GM12878 (cell line): ENCODE measurements around the gene KRT80. TPM values are rescaled to one million over a fixed set of nuclear protein-coding genes. Genes with fewer than 3 reads are reported as not detected.

Experiments used
- ATAC-seq: fragments of 200-7000 bp; cut with Tn5 transposase; 3 replicates; pipeline ENCODE4 v1.9.1; 2020; ENCODE audit warnings: mild to moderate bottlenecking, moderate library complexity
- BruUV-seq: library from RNA; stranded (reverse); fragments of 400-500 nt; replicated peaks from 2 replicates; lab custom pipeline; 2021; lab: Mats Ljungman, UMichigan
- CTCF ChIA-PET: fragments of 300-600 bp; sonication (Branson Sonifier 250); formaldehyde crosslinking; extraction: SDS; loops from one replicate; lab custom pipeline; 2021; ENCODE audit warnings: inconsistent platforms; lab: Yijun Ruan, JAX
- POLR2A ChIA-PET: fragments of 350-600 bp; formaldehyde crosslinking; extraction: SDS; loops from one replicate; lab custom pipeline; 2021; ENCODE audit warnings: inconsistent platforms; lab: Charles Lee
- RAD21 ChIA-PET: fragments of 300-600 bp; sonication (Branson Sonifier 250); formaldehyde crosslinking; loops from one replicate; lab custom pipeline; 2023; ENCODE audit warnings: antibody characterized with exemption; ENCODE audit not compliant: unreplicated experiment; lab: Charles Lee
- SMC1A ChIA-PET: fragments of 300-600 bp; sonication (Branson Sonifier 250); formaldehyde crosslinking; loops from one replicate; lab custom pipeline; 2023; ENCODE audit not compliant: unreplicated experiment, uncharacterized antibody; lab: Charles Lee
- DNase-seq: peaks from one replicate; pipeline ENCODE4 v3.0.0-alpha.2; 2011; ENCODE audit warnings: low read depth, low spot score
- FAIRE-seq: peaks from 3 replicates; lab custom pipeline; 2011; peaks lifted over from hg19 to GRCh38; lab: Jason Lieb, UNC
- H2AFZ ChIP-seq: 2 replicates; pipeline ENCODE4 v1.6.0; 2011; ENCODE audit warnings: low read depth, low read length, control low read depth; ENCODE audit not compliant: control insufficient read depth
- H3K27ac ChIP-seq: 2 replicates; pipeline ENCODE4 v1.5.1; 2011; ENCODE audit warnings: control low read depth; ENCODE audit not compliant: control insufficient read depth, insufficient read depth
- H3K27me3 ChIP-seq, 2 experiments: replicated peaks in 1 of 2; 2 replicates each; pipeline versions ENCODE4 v1.6.0 to v1.6.1; 2011; ENCODE audit warnings: low read length in 1 of 2; ENCODE audit not compliant: control insufficient read depth in 2 of 2, insufficient read depth in 2 of 2
- H3K36me3 ChIP-seq, 2 experiments: 2 replicates each; pipeline ENCODE4 v1.5.1; 2011; ENCODE audit warnings: low read length in 1 of 2; ENCODE audit not compliant: control insufficient read depth in 2 of 2, insufficient read depth in 2 of 2
- H3K4me1 ChIP-seq: 2 replicates; pipeline ENCODE4 v1.6.1; 2011; ENCODE audit warnings: mild to moderate bottlenecking, low read length, moderate library complexity, mixed read lengths; ENCODE audit not compliant: control insufficient read depth, insufficient read depth
- H3K4me2 ChIP-seq: 2 replicates; pipeline ENCODE4 v1.6.0; 2011; ENCODE audit warnings: control low read depth; ENCODE audit not compliant: control insufficient read depth, insufficient read depth
- H3K4me3 ChIP-seq: fragments of 200-600 bp; sonication (generic); 2 replicates; pipeline ENCODE4 v1.5.1; 2016
- H3K79me2 ChIP-seq: 2 replicates; pipeline ENCODE4 v1.6.0; 2011; ENCODE audit warnings: low read length; ENCODE audit not compliant: control insufficient read depth, insufficient read depth
- H3K9ac ChIP-seq: 2 replicates; pipeline ENCODE4 v1.8.0; 2011; ENCODE audit warnings: low read length, control low read depth, mixed read lengths; ENCODE audit not compliant: control insufficient read depth, insufficient read depth
- H3K9me3 ChIP-seq: replicated peaks from 3 replicates; pipeline ENCODE4 v1.5.1; 2011; ENCODE audit warnings: mild to moderate bottlenecking, low read length; ENCODE audit not compliant: control insufficient read depth, insufficient read depth
- H4K20me1 ChIP-seq: 2 replicates; pipeline ENCODE4 v1.6.0; 2011; ENCODE audit not compliant: control insufficient read depth, insufficient read depth
- BMI1 ChIP-seq: fragments of 450-650 bp; IDR thresholded peaks from 2 replicates; pipeline ENCODE4 v1.6.1; 2016; ENCODE audit warnings: mild to moderate bottlenecking, moderate library complexity, borderline replicate concordance
- BRCA1 ChIP-seq: IDR thresholded peaks from 2 replicates; pipeline ENCODE4 v1.6.1; 2011; ENCODE audit warnings: low read depth, low read length, improper control_type of control experiment
- ETV6 ChIP-seq, 2 experiments: fragments of 450-650 bp in 1 of 2; IDR thresholded peaks in 1 of 2; conservative IDR thresholded peaks in 1 of 2; 2 replicates each; pipeline ENCODE4 v1.6.1; 2014; ENCODE audit warnings: antibody characterized with exemption in 1 of 2, borderline replicate concordance in 1 of 2, low read depth in 1 of 2, mild to moderate bottlenecking in 1 of 2, moderate library complexity in 1 of 2
- FOXM1 ChIP-seq: IDR thresholded peaks from 2 replicates; pipeline ENCODE4 v1.6.1; 2012; ENCODE audit warnings: low read depth, mild to moderate bottlenecking, inconsistent platforms, low read length, moderate library complexity
- JUNB ChIP-seq: IDR thresholded peaks from 2 replicates; pipeline ENCODE4 v1.6.1; 2016; ENCODE audit warnings: antibody characterized with exemption, mild to moderate bottlenecking
- NFXL1 ChIP-seq: fragments of 450-650 bp; IDR thresholded peaks from 2 replicates; pipeline ENCODE4 v1.6.1; 2017; ENCODE audit warnings: antibody characterized with exemption, mild to moderate bottlenecking, borderline replicate concordance
- NFYA ChIP-seq: IDR thresholded peaks from 2 replicates; pipeline ENCODE4 v1.6.1; 2011; ENCODE audit warnings: low read depth, mild to moderate bottlenecking, low read length, improper control_type of control experiment, borderline replicate concordance
- PAX5 ChIP-seq: IDR thresholded peaks from 2 replicates; pipeline ENCODE4 v1.6.1; 2011; ENCODE audit warnings: low read depth, low read length, borderline replicate concordance
- PAX8 ChIP-seq: fragments of 450-650 bp; IDR thresholded peaks from 2 replicates; pipeline ENCODE4 v1.6.1; 2017; ENCODE audit warnings: mild to moderate bottlenecking, moderate library complexity
- POLR2AphosphoS2 ChIP-seq: IDR thresholded peaks from 2 replicates; pipeline ENCODE4 v1.6.1; 2011; ENCODE audit warnings: low read depth, mild to moderate bottlenecking, low read length, improper control_type of control experiment, moderate library complexity
- STAT1 ChIP-seq: fragments of 450-650 bp; conservative IDR thresholded peaks from 2 replicates; pipeline ENCODE4 v1.6.1; 2014; ENCODE audit warnings: antibody characterized with exemption, mild to moderate bottlenecking
- ZBTB4 ChIP-seq: fragments of 450-650 bp; formaldehyde crosslinking; IDR thresholded peaks from 2 replicates; pipeline ENCODE4 v1.4.0; 2022; ENCODE audit warnings: mild to moderate bottlenecking, moderate library complexity
- ZNF24 ChIP-seq: fragments of 450-650 bp; IDR thresholded peaks from 2 replicates; pipeline ENCODE4 v1.6.1; 2017; ENCODE audit warnings: antibody characterized with exemption, mild to moderate bottlenecking
- ZNF622 ChIP-seq: fragments of 450-650 bp; IDR thresholded peaks from 2 replicates; pipeline ENCODE4 v1.6.1; 2017; ENCODE audit warnings: mild to moderate bottlenecking, inconsistent platforms
- WGBS: methylation state at CpG from one replicate; pipeline ENCODE4 v1.1.6; 2016; ENCODE audit warnings: low lambda C conversion rate; ENCODE audit not compliant: insufficient replicate concordance, insufficient coverage; ENCODE audit errors: missing lambda C conversion rate; 5-methylcytosine and 5-hydroxymethylcytosine counted together
- in situ Hi-C: fragments of 300-500 bp; cut with MboI; formaldehyde crosslinking; loops from 9 replicates; pipeline ENCODE4 v1.14.3; 2018; ENCODE audit warnings: mixed read lengths
- intact Hi-C: fragments of 100-400 bp; cut with micrococcal nuclease; formaldehyde crosslinking; loops from one replicate; pipeline ENCODE4 v1.14.2; 2022; ENCODE audit not compliant: unreplicated experiment
- polyA plus RNA-seq, 11 experiments: library from polyadenylated mRNA; depleted of rRNA in 4 of 11; unstranded in 6 of 11; stranded (reverse) in 5 of 11; fragments of >200 nt; fragmentation: Nextera tagmentation in 4 of 11; fragmentation: Illumina TruSeq in 1 of 11; extraction: Ambion mirVana in 4 of 11; extraction: Trizol in 1 of 11; gene quantifications; 1 replicate in 1 of 11; 2 replicates in 10 of 11; pipeline versions ENCODE4 v1.2.1 to v1.2.3, GENCODE V29; 2011 to 2016; ENCODE audit warnings: inconsistent platforms in 2 of 11, missing spikeins in 2 of 11, low read depth in 1 of 11
- total RNA-seq, 4 experiments: library from RNA; depleted of rRNA in 3 of 4; stranded (reverse); fragments of >200 nt in 3 of 4; fragmentation: Illumina TruSeq in 1 of 4; extraction: Trizol in 1 of 4; gene quantifications; 2 replicates each; pipeline versions ENCODE4 v1.2.1 to v1.2.3, GENCODE V29; 2013 to 2021
- TF ChIP-seq, protein P1 (sequence below): fragments of 450-650 bp; IDR thresholded peaks from 2 replicates; pipeline ENCODE4 v1.6.1; 2016; ENCODE audit warnings: mild to moderate bottlenecking

Gene KRT80
- total and polyA plus RNA-seq, 10 of the 15 experiments (the other 5 are each of a cell fraction or from before 2014, with no cell fraction given), result 0.01 TPM; not detected in 9

- CTCF ChIA-PET, result interaction anchor here (1.3 kb wide), 1 partner anchor 16 kb away, joined by 8 read pairs; no protein-coding TSS in a partner anchor
- in situ Hi-C loops, result no loop called here
Measured at GRCh38 chr12:52205612-52206303, 13.9 kb upstream of the KRT80 start.

More at GRCh38 chr12:52205612-52206303, 13.9 kb upstream of the KRT80 start:
- no peak overlapping the region for H3K27ac ChIP-seq
- ATAC-seq (no peak), FAIRE-seq (no peak)
- ChIA-PET RAD21 (no interaction called here), SMC1A (no interaction called here)
- intact Hi-C loops, result no loop called here
- TF ChIP-seq ZNF24 (no peak), JUNB (no peak), PAX8 (no peak), STAT1 (no peak), POLR2AphosphoS2 (no peak), BMI1 (no peak), NFXL1 (no peak), ZNF622 (no peak), NFYA (no peak), ETV6 (conservative IDR thresholded peaks at IDR 0.05 in 1 of 2, IDR thresholded peaks at IDR 0.05 in 1 of 2; ENCODE audit: borderline replicate concordance in 1 of 2, low read depth in 1 of 2) (no peak), ZBTB4 (CRISPR knock-in tag) (no peak), BRCA1 (no peak), FOXM1 (no peak), PAX5 (no peak)
- TF ChIP-seq, protein P1, sequence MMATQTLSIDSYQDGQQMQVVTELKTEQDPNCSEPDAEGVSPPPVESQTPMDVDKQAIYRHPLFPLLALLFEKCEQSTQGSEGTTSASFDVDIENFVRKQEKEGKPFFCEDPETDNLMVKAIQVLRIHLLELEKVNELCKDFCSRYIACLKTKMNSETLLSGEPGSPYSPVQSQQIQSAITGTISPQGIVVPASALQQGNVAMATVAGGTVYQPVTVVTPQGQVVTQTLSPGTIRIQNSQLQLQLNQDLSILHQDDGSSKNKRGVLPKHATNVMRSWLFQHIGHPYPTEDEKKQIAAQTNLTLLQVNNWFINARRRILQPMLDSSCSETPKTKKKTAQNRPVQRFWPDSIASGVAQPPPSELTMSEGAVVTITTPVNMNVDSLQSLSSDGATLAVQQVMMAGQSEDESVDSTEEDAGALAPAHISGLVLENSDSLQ, result no peak
- TF ChIP-seq, all 136 proteins: peak for 0
- H3K9ac ChIP-seq, result no peak overlapping the region
- H3K4me3 ChIP-seq, result no peak overlapping the region
- BruUV-seq, result no TSS peak
- no peaks in the 10 kb centered on the region for H3K4me1 ChIP-seq
- H3K27me3 ChIP-seq, result peaks cover 0 to 2% of the 10 kb centered on the region in 2 experiments; a peak in 1 of 4 replicates
- H4K20me1 ChIP-seq, result no peaks in the 10 kb centered on the region
- H2AFZ ChIP-seq, result no peak overlapping the region
- H3K36me3 ChIP-seq, result no peaks in the 10 kb centered on the region
- no peaks in the 10 kb centered on the region for H3K9me3 ChIP-seq
- 36% methylated on average over 4 of the region's 4 CpGs for WGBS
- POLR2A ChIA-PET, result no interaction called here
- no peaks in the 10 kb centered on the region for H3K79me2 ChIP-seq
- DNase-seq, result no peak
- H3K4me2 ChIP-seq, result no peak overlapping the region
